Glutamatergic neuron (in vitro differentiated cells): ENCODE results near the gene ADAM20. TPM values are rescaled to one million over a fixed set of nuclear protein-coding genes. Genes with fewer than 3 reads are reported as not detected.

Experiments
- DNase-seq: peaks from one replicate; pipeline ENCODE4 v3.0.0; 2022
- H3K27ac Mint-ChIP-seq: one replicate; pipeline ENCODE4 v1.8.0; 2020; ENCODE audit warnings: mild to moderate bottlenecking, mixed read lengths, inconsistent platforms; ENCODE audit not compliant: unreplicated experiment
- H3K27me3 Mint-ChIP-seq: one replicate; pipeline ENCODE4 v1.8.0; 2020; ENCODE audit warnings: mild to moderate bottlenecking, moderate library complexity, mixed read lengths, inconsistent platforms; ENCODE audit not compliant: unreplicated experiment
- H3K36me3 Mint-ChIP-seq: one replicate; pipeline ENCODE4 v1.8.0; 2020; ENCODE audit warnings: mild to moderate bottlenecking, mixed read lengths, inconsistent platforms; ENCODE audit not compliant: unreplicated experiment
- H3K4me1 Mint-ChIP-seq: one replicate; pipeline ENCODE4 v1.8.0; 2020; ENCODE audit warnings: mild to moderate bottlenecking, low read depth, mixed read lengths, inconsistent platforms; ENCODE audit not compliant: unreplicated experiment
- H3K4me3 Mint-ChIP-seq: one replicate; pipeline ENCODE4 v1.8.0; 2020; ENCODE audit warnings: mild to moderate bottlenecking, mixed read lengths, inconsistent platforms; ENCODE audit not compliant: unreplicated experiment
- H3K9me3 Mint-ChIP-seq: one replicate; pipeline ENCODE4 v1.8.0; 2020; ENCODE audit warnings: mild to moderate bottlenecking, moderate library complexity, mixed read lengths, inconsistent platforms; ENCODE audit not compliant: unreplicated experiment
- CTCF ChIP-seq: fragments of 200-600 bp; sonication (generic); IDR thresholded peaks from one replicate; pipeline ENCODE4 v1.5.0; 2021; ENCODE audit not compliant: partially characterized antibody, unreplicated experiment
- total RNA-seq: library from RNA; stranded (reverse); fragmentation: NEBNext Ultra II Directional; extraction: Animal tissue kit (Norgen Biotek cat#: 25700); gene quantifications from one replicate; pipeline ENCODE4 v1.2.1, GENCODE V29; 2021; ENCODE audit not compliant: unreplicated experiment

ADAM20 gene
- total RNA-seq, 1 donor from 2014 or later: 1.3 TPM

DNA sequence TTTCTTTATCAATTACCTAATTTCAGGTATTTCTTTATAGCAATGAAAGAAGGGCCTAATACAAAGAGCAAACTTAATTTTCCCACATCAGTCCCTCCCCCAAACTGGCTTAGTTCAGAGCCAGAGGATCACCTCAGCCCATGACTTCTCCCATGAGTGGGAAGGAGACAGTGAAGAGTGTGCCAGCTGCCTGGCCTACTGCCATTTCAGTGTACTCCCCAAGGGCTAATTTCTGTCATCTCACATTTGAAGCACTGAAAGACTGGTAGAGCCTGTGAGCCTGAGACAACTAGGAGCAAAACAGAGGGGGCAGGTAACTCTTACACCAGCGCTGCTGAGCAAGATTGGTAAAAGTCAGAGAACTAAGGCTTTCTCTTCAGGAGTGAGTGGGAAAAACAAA, 29.1 kb upstream of the ADAM20 start:
- no peak for DNase-seq
- H3K4me3 Mint-ChIP-seq: no peak overlapping the region
- peaks cover 11% of the 10 kb centered on the region for H3K9me3 Mint-ChIP-seq

GRCh38 chr14:70563417-70563816, 28.6 kb upstream of the ADAM20 start:
- peaks cover 46% of the 10 kb centered on the region for H3K36me3 Mint-ChIP-seq
- H3K4me3 Mint-ChIP-seq: no peak overlapping the region
- no peaks in the 10 kb centered on the region for H3K4me1 Mint-ChIP-seq
- no peak for DNase-seq
- TF ChIP-seq CTCF: no peak
- peaks cover 11% of the 10 kb centered on the region for H3K9me3 Mint-ChIP-seq
- no peak overlapping the region for H3K27ac Mint-ChIP-seq
- H3K27me3 Mint-ChIP-seq: no peaks in the 10 kb centered on the region

More for the DNA sequence above, 29.1 kb upstream of the ADAM20 start:
- no peak for TF ChIP-seq CTCF
- H3K36me3 Mint-ChIP-seq: peaks cover 46% of the 10 kb centered on the region
- H3K27me3 Mint-ChIP-seq: no peaks in the 10 kb centered on the region
- no peaks in the 10 kb centered on the region for H3K4me1 Mint-ChIP-seq
- H3K27ac Mint-ChIP-seq: no peak overlapping the region

DNA sequence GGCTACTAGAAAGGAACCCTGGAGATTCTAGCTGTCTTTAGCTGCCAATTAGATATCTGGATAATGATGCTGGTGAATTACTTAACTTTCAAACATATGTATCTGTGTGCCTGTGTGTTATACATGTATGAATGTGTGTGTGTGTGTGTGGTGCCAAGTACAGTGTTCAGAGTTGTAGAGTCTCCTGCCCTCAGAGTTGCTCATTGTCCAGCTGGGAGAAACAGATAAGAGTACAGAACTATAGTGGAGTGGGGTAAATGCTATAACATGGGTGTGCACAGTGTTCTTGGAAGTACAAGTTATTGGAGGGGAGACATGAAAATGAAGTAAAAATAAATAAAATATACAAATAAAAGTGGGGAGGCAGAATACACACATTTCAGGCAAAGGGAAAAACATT, 23.6 kb upstream of the ADAM20 start:
- peaks cover 2% of the 10 kb centered on the region for H3K4me1 Mint-ChIP-seq
- H3K27me3 Mint-ChIP-seq: no peaks in the 10 kb centered on the region
- no peak overlapping the region for H3K4me3 Mint-ChIP-seq
- no peak for TF ChIP-seq CTCF
- no peak overlapping the region for H3K27ac Mint-ChIP-seq
- H3K9me3 Mint-ChIP-seq: peaks cover 3% of the 10 kb centered on the region
- DNase-seq: no peak
- peaks cover 28% of the 10 kb centered on the region for H3K36me3 Mint-ChIP-seq

- peaks cover 2% of the 10 kb centered on the region for H3K9me3 Mint-ChIP-seq
These were observed 21.1 kb upstream of the ADAM20 start for GRCh38 chr14:70555890-70556289.

DNA sequence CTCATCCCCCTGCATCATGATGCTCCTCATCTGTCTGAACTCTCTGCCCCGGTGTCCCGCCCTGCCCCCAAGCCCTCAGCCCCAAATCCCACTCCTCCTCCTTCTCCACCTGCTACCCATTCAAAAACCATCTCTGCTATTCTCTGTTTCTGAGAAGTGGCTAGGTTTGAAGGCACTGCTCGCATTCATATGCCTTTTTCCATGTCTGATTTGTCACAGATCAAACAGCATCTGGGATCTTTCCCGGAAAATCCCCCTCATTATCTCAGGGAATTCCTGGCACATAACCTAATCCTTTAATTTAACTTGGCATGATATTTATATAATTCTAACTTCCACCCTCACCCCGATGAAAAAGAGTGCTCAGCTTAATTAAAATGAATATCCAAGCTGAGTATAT, 3.3 kb upstream of the ADAM20 start:
- H3K4me3 Mint-ChIP-seq: no peak overlapping the region
- H3K27ac Mint-ChIP-seq: no peak overlapping the region
- peaks cover 29% of the 10 kb centered on the region for H3K36me3 Mint-ChIP-seq
- no peak for DNase-seq
- TF ChIP-seq CTCF: no peak
- no peaks in the 10 kb centered on the region for H3K4me1 Mint-ChIP-seq
- H3K27me3 Mint-ChIP-seq: no peaks in the 10 kb centered on the region
- peaks cover 2% of the 10 kb centered on the region for H3K9me3 Mint-ChIP-seq

More at GRCh38 chr14:70555890-70556289, 21.1 kb upstream of the ADAM20 start:
- no peak overlapping the region for H3K27ac Mint-ChIP-seq
- H3K27me3 Mint-ChIP-seq: no peaks in the 10 kb centered on the region
- H3K4me1 Mint-ChIP-seq: peaks cover 2% of the 10 kb centered on the region
- peaks cover 8% of the 10 kb centered on the region for H3K36me3 Mint-ChIP-seq
- no peak for TF ChIP-seq CTCF
- no peak overlapping the region for H3K4me3 Mint-ChIP-seq
- DNase-seq: no peak
